NCI-H2196 (cell line): Measurements from ENCODE around the gene ZMYND19.
A peak's percentile ranks its signal among the peaks of the same experiment; 100 is the strongest.
"Not testable (repeated sequence)": the region's sequence is repeated elsewhere in the genome, so short reads cannot be mapped to it uniquely, and the experiment has no call there.

Experiments used
- DNase-seq: peaks from one replicate; lab custom pipeline; 2025; ENCODE audit not compliant: unreplicated experiment; lab: John Stamatoyannopoulos, UW

Gene ZMYND19

DNA sequence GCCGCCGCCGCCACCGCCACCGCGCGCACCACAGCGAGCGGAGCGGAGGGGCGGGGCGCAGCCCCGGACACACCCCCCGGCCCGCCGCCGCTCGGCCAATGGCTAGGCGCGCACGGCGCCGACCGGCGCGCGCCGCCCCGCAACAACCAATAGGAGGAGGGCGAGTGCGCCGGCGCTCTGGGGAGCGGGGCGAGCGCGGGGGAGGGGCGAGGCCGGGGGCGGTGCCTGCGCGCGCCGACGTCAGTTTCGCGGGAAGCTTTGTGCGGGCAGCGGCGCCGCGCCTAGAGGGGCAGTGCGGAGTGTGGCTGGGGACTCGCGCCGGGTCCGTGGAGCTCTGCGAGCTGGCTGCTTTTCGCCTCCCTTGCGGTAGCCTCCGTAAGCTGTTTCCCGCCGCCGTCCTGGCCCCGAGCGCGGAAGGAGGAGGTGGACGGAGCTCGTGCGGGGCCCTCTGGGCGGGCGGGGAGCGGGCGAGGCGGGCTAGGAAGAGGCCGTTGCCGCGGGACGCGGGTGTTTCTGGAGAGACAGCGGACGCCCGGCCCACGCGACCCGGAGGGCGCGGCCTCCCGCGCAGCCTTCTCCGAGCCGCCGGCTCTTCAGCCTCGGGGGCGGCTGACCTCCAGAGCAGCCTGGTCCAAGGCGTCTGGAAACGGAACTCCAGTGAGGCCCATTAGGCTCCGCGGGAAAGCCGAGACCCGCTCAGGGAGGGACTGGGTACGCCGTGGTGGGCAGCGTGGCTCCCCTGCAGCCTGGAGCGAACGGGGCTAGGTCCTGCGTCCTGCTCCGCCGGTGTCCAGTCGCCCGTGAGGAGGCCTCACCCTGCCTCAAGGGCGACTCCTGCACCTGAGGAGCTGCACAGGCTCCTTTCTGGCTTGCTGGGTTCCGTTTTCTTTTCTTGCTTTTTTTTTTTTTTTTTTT, at the start of gene ZMYND19:
TSS of gene ZMYND19 (minus strand) at position 44 of the 915 bp plus-strand sequence. CDS start 249 bp downstream, outside the sequence.
- DNase-seq = peak; percentile 92

DNA sequence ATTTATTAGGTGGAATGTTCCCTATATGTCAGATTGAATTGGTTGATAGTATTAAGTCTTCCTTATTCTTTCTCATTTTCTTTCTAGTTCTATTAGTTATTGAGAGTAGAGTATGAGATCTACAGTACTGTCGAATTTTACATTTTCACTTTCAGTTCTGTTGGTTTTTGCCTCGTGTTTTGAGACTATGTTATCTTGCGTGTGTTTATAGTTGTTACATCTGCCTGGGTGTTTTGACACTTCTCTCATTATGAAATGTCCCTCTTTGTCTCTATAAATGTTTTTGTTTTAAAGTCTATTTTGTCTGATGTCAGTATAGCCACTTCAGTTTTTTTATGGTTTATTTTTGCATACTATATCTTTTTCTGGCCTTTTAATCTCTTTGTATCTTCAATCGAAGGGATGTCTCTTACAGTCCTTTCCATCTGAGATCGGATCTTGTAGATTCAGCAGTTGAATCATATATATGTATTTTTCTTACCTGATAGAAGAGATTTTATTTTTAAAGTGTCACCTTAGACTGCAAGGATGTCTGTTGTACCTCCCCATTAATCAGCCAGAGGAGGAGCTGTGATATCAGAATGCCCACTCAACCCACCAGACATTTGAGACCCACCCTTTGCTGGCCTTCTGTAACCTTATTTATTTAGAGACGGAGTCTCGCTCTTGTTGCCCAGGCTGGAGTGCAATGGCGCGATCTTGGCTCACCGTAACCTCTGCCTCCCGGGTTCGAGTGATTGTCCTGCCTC, 49.2 kb upstream of the ZMYND19 start:
- DNase-seq = no peak

DNA sequence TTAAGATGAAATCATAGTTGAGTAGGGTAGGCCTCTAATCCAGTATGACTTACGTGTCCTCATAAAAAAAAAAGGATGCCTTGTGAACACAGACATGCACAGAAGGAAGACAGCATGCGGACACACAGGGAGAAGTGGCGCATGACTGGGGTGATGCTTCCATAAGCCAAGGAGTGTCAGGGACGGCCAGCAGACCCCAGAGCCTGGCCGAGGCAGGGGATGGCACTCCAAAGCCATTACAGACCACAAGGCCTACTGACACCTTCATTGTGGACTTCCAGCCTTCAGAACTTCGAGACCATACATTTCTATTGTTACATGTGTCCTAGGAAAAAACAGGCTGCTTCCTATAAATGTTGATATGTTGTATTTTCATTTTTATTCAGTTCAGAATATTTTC, 48.4 kb upstream of the ZMYND19 start:
- DNase-seq = no peak

DNA sequence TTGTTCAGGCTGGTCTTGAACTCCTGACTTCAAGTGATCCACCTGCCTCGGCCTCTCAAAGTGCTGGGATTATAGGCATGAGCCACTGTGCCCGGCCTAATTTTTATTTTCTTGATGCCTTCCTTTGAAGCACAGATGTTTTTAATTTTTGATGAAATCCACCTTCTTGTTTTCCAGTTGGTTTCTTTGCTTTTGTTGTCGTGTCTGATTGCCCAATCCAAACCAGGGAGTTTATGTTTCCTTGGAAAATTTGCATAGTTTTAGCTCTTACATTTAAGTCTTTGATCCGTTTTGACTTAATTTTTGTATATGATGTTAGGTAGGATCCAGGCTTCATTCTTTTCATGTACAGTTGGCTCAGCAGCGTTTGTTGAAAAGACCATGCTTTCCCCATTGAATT, 43.7 kb upstream of the ZMYND19 start:
- no peak for DNase-seq

DNA sequence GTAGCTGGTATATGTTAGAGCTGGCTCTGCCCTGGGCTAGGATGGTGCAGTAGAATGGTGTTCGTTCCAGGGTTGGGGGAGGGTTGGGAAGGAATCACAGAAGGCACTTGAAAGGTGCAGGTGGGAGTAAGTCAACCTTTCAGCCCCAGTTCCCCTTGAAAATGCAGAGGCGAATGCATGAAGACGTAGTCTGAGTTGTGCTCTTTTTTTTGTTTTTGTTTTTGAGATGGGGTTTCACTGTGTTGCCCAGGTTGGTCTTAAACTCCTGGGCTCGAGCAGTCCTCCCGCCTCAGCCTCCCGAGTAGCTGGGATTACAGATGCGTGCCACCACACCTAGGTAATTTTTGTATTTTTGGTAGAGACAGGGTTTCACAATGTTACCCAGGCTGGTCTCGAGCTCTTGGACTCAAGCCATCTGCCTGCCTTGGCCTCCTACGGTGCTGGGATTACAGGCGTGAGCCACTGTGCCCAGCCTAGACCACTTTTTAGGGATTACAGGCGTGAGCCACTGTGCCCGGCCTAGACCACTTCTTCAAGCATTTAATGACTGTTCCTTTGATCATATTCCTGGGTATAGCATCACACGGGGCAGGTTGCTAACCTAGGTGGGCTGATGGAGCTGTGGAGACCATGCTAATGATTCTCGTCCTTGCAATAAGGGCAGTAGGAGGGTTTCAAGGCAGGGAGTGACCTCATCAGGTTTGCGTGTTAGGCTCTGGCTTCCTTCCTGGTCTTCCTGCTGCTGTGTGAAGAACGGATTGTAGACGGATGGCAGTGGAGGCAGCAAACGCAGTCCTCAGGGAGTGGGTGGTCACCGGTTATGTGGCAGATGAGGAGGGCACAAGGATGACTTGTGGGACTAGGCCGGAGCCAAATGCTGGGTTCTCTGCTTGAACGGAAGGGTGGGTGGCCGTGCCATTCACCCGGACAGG, 42.2 kb upstream of the ZMYND19 start:
- DNase-seq = no peak

DNA sequence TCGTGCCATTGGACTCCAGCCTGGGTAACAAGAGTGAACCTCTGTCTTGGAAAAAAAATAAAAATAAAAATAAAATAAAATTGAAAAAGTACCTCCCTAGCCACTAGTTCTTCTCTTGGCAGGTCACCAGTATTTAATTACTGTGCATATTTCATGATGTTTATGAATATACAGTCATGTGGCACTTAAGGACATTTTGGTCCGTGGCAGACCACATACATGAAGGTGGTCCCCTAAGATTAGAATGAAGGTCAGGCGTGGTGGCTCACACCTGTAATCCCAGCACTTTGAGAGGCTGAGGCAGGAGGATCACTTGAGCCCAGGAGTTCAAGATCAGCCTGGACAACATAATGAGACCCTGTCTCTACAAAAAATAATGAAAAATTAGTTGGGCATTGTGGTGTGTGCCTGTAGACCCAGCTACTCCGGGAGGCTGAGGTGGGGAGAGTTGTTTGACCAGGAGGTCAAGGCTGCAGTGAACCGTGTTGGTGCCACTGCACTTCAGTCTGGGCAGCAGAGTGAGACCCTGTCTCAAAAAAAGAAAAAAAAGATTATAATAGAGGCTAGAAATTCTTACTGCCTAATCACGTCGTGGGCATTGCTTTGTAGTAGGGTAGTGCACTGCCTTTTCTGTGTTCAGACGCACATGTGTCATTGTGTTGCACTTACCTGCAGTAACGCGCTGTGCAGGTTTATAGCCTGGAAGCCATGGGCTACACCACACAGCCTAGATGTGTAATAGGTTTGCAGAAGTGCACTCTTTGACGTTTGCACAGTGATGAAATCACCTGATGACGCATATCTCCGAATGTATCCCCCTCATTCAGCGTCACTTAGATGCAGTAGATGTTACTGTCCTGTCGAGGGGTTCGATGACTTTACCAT, 41.3 kb upstream of the ZMYND19 start:
- no peak for DNase-seq

DNA sequence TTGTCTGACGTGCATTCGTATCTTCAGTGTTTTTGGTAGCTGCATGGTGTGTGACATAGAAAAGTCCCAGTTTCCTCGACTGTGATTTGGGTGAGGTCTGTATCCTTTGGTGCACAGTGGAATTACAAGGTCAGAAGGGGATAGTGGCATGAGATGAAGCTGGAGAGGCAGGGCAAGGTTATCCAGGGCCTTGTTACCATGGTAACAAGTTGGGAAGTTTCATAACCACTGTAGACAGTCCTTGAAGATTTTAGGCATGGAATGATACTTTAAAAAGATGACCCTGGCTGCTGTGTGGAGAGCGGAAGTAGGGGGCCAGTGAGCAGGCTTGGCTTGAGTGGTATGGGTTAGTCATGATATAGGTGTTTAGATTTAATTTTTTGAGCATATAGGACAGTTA, 40.4 kb upstream of the ZMYND19 start:
- no peak for DNase-seq

DNA sequence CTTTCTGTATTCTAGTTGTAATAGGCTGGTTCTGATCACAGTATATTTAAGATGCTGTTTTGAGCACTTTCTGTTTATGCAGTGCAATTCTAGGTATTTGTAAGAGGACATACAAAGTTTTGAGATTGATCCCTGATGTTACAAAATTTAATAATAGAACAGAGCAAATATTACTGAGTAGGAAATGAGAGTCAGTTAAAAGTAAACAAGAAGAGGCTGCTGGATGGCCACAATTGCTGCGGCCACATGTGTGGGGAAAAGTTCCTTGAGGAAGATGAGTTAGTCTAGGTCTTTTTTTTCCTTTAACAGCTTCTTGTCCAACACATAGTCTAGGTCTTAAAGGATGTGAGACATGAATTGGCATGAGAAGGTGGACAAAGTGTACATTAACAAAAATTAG, 39.8 kb upstream of the ZMYND19 start:
- no peak for DNase-seq

DNA sequence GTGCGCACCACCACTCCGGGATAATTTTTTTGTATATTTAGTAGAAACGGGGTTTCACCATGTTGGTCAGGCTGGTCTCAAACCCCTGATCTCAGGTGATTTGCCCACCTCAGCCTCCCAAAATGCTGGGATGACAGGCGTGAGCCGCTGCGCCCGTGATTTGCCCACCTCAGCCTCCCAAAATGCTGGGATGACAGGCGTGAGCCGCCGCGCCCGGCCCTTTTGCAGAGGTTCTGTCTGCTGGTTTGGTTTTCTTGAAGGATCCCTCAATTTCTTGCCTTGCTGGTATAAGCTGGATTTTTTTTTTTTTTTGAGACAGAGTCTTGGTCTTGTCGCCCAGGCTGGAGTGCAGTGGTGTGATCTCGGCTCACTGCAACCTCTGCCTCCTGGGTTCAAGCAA, 37.1 kb upstream of the ZMYND19 start:
- not testable (repeated sequence) for DNase-seq

DNA sequence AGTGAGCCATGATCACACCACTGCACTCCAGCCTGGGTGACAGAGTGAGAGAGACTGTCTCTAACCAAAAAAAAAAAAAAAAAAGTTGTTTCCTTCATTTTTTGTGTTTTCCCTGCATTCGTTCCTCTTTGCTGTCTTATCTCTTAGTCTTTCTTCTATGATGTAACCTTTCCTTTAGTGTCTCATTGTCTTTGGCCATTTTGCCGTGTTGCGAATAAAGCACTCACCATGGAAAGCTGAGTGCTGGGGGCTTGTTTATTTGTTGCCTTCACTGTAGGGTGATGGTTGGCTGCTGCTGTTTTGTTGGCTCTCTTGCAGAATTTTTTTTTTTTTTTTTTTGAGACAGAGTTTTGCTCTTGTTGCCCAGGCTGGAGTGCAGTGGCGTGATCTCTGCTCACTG, 36.2 kb upstream of the ZMYND19 start:
- no peak for DNase-seq

DNA sequence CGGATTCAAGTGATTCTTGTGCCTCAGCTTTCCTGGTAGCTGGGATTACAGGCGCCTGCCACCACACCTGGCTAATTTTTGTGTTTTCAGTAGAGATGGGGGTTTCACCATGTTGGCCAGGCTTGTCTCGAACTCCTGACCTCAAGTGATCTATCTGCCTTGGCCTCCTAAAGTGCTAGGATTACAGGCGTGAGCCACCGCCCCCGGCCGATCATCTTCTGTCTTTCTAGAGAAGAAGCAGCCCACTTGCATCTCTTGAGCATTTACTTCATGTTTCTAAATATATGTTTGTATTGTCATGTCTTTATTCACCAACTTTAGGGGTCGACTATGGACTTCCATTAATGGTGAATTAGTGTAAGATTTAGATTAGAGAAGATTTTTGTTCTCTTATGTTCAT, 31.9 kb upstream of the ZMYND19 start:
- not testable (repeated sequence) for DNase-seq

DNA sequence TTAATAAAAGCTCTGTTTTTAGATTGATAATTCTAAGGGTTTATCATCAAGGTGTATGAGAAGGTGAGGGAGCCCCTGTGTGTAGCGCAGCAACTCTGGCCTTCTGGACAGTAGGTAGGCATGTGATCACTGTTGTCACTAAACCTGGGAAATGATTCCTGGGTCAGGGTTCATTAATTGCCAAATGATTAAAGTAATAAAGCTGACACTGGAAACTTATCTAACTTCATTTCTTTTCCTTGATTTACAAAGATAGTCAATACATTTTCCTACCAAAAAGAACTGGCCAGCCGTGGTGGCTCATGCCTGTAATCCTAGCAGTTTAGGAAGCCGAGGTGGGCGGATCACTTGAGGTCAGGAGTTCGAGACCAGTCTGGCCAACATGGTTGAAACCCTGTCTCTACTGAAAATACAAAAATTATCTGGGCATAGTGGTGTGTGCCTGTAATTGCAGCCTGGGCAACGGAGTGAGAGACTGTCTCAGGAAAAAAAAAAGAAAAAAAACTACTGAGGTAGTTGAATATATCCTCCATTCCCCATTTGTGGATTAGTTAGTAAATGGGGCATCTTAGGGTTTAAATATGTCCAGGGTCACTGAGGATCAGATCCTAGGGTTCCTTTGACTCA, 30.9 kb upstream of the ZMYND19 start:
- DNase-seq = no peak

DNA sequence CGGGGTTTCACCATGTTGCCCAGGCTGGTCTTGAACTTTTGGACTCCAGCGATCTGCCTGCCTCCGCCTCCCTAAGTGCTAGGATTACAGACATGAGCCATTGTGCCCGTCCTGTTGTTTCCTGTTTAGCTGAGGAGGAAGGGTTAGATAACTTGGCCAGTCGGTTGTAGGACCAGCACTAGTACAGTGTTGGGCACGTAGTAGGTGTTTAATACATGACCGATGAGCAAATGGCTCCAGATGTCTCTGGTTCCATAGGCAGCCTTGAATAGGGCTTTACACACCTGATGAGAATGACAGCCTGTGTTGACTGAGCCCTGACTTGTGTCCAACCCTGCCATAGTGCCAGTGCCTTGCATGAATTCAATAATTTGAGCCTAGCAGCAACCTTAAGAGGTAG, 30.3 kb upstream of the ZMYND19 start:
- DNase-seq = no peak

DNA sequence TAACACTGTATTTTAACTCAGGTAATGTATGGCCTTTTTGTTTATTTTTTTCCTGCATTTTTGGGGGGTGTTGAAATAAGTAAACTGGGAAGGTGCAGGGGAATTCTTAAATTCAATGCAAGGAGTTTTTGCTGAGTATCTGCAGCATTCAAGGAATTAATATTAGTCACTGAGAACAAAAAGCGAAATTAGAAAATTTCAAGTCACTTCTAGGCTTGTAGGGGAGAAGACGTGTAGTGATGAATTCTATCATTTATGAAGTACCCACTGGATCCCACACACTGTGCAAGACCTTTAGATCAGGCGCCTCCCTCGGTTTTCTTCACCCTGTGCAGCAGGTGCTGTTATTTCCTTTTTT, 29.7 kb upstream of the ZMYND19 start:
- no peak for DNase-seq

DNA sequence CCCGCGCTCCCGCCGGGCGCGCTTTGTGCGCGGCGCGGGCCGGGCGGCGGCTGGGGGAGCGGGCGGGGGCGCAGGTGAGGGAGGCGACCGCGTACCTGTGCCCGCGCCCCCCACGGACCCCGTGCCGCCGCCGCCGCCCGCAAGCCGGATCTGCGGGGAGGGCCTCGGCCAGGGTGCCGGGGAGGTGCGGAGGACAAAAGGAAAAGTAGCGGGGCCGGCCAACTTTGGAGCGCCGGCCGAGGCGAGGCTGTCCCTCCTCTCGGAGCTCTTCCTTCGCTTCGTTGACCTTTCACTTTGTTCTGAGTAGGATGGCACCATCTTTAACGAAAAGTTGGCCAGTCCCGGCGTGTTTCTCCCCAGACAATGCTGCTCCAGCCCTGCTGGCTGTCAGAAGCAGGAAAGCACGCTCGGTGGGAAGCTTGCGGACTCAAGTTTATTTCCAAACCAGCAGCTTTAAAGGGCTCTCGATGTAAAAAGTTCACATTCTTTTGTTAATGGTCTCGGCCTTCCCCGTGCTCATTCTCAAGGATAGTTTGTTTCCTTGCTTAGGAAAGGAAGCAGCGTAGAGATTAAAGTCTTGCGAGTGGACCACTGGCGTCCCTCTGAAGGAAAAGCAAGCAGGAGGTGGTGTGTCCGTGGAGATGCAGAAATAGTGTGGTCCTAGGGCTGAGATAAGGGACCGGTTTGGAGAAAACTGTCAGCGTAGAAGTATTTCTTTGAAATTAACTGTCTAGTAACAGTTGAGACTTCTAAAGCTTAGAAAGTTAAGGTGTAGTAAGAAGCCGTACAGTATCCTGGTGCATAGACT, 29.1 kb upstream of the ZMYND19 start:
- peak; percentile 16 for DNase-seq

DNA sequence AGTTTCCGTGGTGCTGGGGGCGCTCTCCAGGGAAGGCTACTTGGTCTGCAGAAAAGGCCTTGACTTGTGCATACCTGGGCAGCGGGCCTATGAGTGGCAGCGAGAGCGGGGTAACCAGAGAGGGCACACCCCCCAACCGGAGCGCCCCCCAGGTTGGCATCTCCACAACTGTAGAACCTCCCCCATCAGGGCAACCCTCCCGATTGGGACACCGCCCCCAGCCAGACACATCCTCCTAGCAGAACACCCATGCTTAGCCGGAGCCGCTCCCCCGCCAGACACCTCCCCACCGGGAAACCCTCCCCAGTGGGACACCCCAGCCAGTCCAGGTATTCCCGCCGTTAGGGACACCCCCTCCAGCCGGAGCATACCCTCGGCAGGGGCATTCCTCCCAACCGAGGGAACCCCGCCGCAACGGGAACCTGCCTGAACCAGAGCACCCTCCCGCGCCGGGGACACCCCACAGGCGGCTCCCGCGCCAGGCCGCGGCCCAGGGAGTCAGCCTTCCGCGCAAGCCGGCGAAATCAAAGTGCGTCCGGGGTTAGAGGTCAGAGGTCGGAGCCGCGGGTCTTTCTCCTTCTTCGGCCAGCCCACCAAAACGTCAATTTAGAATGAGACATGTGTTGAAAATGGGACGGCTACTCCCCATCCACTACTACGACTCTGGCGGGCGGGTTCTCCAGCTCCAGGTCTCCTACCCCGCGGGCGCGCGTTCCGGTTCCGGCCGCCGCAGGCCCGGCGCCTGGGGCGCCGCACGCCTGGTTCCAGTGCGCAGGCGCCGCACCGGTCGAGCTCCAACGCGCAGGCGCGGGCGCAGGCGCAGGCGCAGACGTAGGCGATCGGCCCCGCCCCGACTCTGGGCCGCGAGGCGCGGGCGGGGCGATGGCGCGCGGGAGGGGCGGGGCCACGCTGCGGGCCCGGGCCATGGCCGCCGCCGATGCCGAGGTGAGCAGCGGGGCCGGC, 28.1 kb upstream of the ZMYND19 start, which contains the start of gene EHMT1:
TSS of gene EHMT1 (plus strand) at position 901 of the 963 bp plus-strand sequence. CDS start at position 925, 24 bp downstream.
- DNase-seq = peak; percentile 92

DNA sequence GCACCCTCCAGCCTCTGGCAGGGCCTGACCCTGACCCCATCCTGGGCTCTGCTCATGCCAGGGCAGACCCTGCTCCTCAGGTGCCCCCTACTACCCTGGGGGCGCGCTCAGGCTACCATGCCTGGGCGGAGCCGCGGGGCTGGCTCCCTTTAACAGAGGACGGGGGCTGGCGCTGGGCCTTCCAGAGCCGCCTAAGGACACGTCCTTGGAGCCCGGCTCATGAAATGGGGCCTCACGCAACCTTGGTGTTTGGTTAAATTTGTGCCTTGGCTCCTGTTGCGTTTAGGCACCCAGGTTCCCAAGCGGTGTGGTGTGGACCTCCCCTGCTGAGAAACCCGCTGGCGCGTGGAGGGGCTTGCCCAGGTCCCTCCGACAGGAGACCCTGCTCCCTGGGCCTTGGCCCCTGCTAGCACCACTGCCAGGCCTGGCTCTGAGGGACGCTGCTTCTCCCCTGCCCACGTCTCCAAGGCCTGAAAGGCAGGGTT, 25.1 kb upstream of the ZMYND19 start:
- no peak for DNase-seq
